ENCODE results near the gene USP49. TPM values are rescaled to one million over a fixed set of nuclear protein-coding genes. Genes with fewer than 3 reads are reported as not detected.
"Not testable (repeated sequence)": the region's sequence is repeated elsewhere in the genome, so short reads cannot be mapped to it uniquely, and the experiment has no call there.

The USP49 gene
- total RNA-seq, 2 experiments from 2014 or later: 9.0 to 17.8 TPM

DNA sequence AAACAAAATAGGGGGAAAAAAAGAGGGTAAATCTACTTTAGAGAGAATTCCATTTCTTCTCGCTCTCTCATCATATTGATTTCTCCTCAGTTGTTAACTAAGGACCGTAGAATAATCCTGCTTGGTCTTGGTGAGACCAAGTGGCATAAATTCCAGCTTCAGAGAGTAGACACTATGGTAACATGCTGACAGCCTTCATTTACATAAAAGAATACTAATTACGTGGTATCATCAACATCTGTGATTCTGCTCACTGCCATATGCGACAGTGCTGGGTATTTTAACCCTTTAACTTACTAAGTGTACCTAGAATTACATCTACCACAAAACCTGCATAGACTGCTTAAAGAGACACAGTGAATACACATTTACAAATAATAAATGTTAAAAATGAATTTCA is 80.5 kb downstream of the USP49 start:
- BruUV-seq (replicated peaks): no TSS peak
- DNase-seq (ENCODE audit: low spot score): no peak

GRCh38 chr6:41813956-41814355 is 81.2 kb downstream of the USP49 start:
- BruUV-seq (replicated peaks): no TSS peak
- Histone ChIP-seq H3K27ac (ENCODE audit: low read depth, low read length, poor library complexity, severe bottlenecking) (no peak overlapping the region), H4K20me1 (ENCODE audit: insufficient read depth, low read length) (no peaks in the 10 kb centered on the region), H2AFZ (ENCODE audit: low read length) (no peak overlapping the region), H3K4me3 (ENCODE audit: low read depth, low read length, poor library complexity, severe bottlenecking) (no peak overlapping the region), H3K9me3 (ENCODE audit: low read length) (no peaks in the 10 kb centered on the region), H3K4me1 (ENCODE audit: insufficient read depth, low read length, poor library complexity, severe bottlenecking) (peaks cover 6% of the 10 kb centered on the region), H3K79me2 (ENCODE audit: insufficient read depth, low read depth, low read length) (no peaks in the 10 kb centered on the region), H3K9me2 (ENCODE audit: insufficient read depth, low read length) (no peaks in the 10 kb centered on the region), H3K36me3 (ENCODE audit: insufficient read depth, low read length) (no peaks in the 10 kb centered on the region; the same call in 1 of the 2 replicates), H3K4me2 (ENCODE audit: low read length) (no peak overlapping the region)
- intact Hi-C loops (cut with micrococcal nuclease; ENCODE audit: unreplicated experiment): no loop called here
- no peak for TF ChIP-seq EZH2phosphoT487 (IDR thresholded peaks at IDR 0.05; ENCODE audit: borderline replicate concordance, low read depth, low read length)
- TF ChIP-seq CTCF (conservative IDR thresholded peaks at IDR 0.05; ENCODE audit: low read length): no peak
- DNase-seq (ENCODE audit: low spot score): no peak
- CTCF ChIA-PET (ENCODE audit: unreplicated experiment): no interaction called here
- POLR2A ChIA-PET: no interaction called here

More for the DNA sequence above, 80.5 kb downstream of the USP49 start:
- no peaks in the 10 kb centered on the region; the same call in 1 of the 2 replicates for H3K36me3 ChIP-seq (ENCODE audit: insufficient read depth, low read length)
- H3K27ac ChIP-seq (ENCODE audit: low read depth, low read length, poor library complexity, severe bottlenecking): no peak overlapping the region
- ChIA-PET POLR2A (no interaction called here), CTCF (ENCODE audit: unreplicated experiment) (no interaction called here)
- intact Hi-C loops (cut with micrococcal nuclease; ENCODE audit: unreplicated experiment): no loop called here
- peaks cover 6% of the 10 kb centered on the region for H3K4me1 ChIP-seq (ENCODE audit: insufficient read depth, low read length, poor library complexity, severe bottlenecking)
- H3K4me2 ChIP-seq (ENCODE audit: low read length): no peak overlapping the region
- no peak overlapping the region for H3K4me3 ChIP-seq (ENCODE audit: low read depth, low read length, poor library complexity, severe bottlenecking)
- H3K79me2 ChIP-seq (ENCODE audit: insufficient read depth, low read depth, low read length): no peaks in the 10 kb centered on the region
- no peak overlapping the region for H2AFZ ChIP-seq (ENCODE audit: low read length)
- H3K9me3 ChIP-seq (ENCODE audit: low read length): no peaks in the 10 kb centered on the region
- no peaks in the 10 kb centered on the region for H3K9me2 ChIP-seq (ENCODE audit: insufficient read depth, low read length)
- no peak for TF ChIP-seq CTCF (conservative IDR thresholded peaks at IDR 0.05; ENCODE audit: low read length)
- no peak for TF ChIP-seq EZH2phosphoT487 (IDR thresholded peaks at IDR 0.05; ENCODE audit: borderline replicate concordance, low read depth, low read length)
- H4K20me1 ChIP-seq (ENCODE audit: insufficient read depth, low read length): no peaks in the 10 kb centered on the region

DNA sequence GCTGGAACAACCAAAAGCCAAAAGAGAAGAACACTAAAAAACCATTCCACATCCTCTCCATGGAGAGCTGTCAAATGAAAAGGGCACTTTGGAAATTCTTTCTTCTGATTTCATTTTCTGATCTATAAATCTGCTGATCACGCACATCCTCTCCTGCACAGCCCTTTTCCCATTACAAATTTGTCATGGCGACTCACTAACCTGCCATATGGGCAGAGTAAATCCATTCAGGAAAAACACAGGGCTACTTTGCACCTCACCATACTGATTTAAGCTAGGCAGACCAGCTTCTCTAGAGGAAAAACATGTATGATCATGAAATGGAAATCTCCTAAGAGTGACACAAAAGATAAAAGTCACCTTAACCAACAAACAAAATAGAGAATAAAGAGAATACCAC is 81.7 kb downstream of the USP49 start:
- Histone ChIP-seq H4K20me1 (ENCODE audit: insufficient read depth, low read length) (no peaks in the 10 kb centered on the region), H3K4me1 (ENCODE audit: insufficient read depth, low read length, poor library complexity, severe bottlenecking) (peaks cover 6% of the 10 kb centered on the region), H3K9me3 (ENCODE audit: low read length) (no peaks in the 10 kb centered on the region), H2AFZ (ENCODE audit: low read length) (no peak overlapping the region), H3K4me3 (ENCODE audit: low read depth, low read length, poor library complexity, severe bottlenecking) (no peak overlapping the region), H3K79me2 (ENCODE audit: insufficient read depth, low read depth, low read length) (no peaks in the 10 kb centered on the region), H3K4me2 (ENCODE audit: low read length) (no peak overlapping the region), H3K27ac (ENCODE audit: low read depth, low read length, poor library complexity, severe bottlenecking) (no peak overlapping the region), H3K9me2 (ENCODE audit: insufficient read depth, low read length) (no peaks in the 10 kb centered on the region), H3K36me3 (ENCODE audit: insufficient read depth, low read length) (no peaks in the 10 kb centered on the region; the same call in 1 of the 2 replicates)
- no TSS peak for BruUV-seq (replicated peaks)
- DNase-seq (ENCODE audit: low spot score): no peak
- POLR2A ChIA-PET: no interaction called here
- no peak for TF ChIP-seq EZH2phosphoT487 (IDR thresholded peaks at IDR 0.05; ENCODE audit: borderline replicate concordance, low read depth, low read length)
- TF ChIP-seq CTCF (conservative IDR thresholded peaks at IDR 0.05; ENCODE audit: low read length): no peak
- intact Hi-C loops (cut with micrococcal nuclease; ENCODE audit: unreplicated experiment): no loop called here
- CTCF ChIA-PET (ENCODE audit: unreplicated experiment): no interaction called here

DNA sequence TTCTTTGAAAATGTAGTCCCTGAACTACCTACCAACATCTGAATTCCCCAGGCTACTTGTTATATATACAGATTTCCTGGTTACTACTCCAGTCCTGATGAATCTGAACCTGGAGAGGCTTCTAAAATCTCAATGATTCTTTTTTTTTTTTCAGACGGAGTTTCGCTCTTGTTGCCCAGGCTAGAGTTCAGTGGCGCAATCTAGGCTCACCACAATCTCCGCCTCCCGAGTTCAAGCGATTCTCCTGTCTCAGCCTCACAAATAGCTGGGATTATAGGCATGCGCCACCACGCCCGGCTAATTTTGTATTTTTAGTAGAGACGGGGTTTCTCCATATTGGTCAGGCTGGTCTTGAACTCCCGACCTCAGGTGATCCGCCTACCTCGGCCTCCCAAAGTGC is 83.2 kb downstream of the USP49 start:
- CTCF ChIA-PET (ENCODE audit: unreplicated experiment): not testable (repeated sequence)

More for the DNA sequence above, 83.2 kb downstream of the USP49 start:
- POLR2A ChIA-PET: interaction anchor here (0.6 kb wide), 1 partner anchor 61 kb away, joined by 4 read pairs; no protein-coding TSS in a partner anchor
- H3K79me2 ChIP-seq (ENCODE audit: insufficient read depth, low read depth, low read length); H3K36me3 ChIP-seq (ENCODE audit: insufficient read depth, low read length); H3K27ac ChIP-seq (ENCODE audit: low read depth, low read length, poor library complexity, severe bottlenecking); BruUV-seq (replicated peaks); H3K9me2 ChIP-seq (ENCODE audit: insufficient read depth, low read length); H3K4me1 ChIP-seq (ENCODE audit: insufficient read depth, low read length, poor library complexity, severe bottlenecking); DNase-seq (ENCODE audit: low spot score); H2AFZ ChIP-seq (ENCODE audit: low read length); H3K4me2 ChIP-seq (ENCODE audit: low read length); H3K4me3 ChIP-seq (ENCODE audit: low read depth, low read length, poor library complexity, severe bottlenecking); H3K9me3 ChIP-seq (ENCODE audit: low read length); intact Hi-C loops (cut with micrococcal nuclease; ENCODE audit: unreplicated experiment); H4K20me1 ChIP-seq (ENCODE audit: insufficient read depth, low read length): not testable (repeated sequence)

Data from OCI-LY7 (cell line).